Germinal center (tissue), 1 donor: ENCODE results near the gene SIL1.
A peak's percentile ranks its signal among the peaks of the same experiment; 100 is the strongest.

ENCODE experiments used
- DNase-seq: peaks from one replicate; pipeline ENCODE4 v3.0.0; 2012; ENCODE audit warnings: mixed read lengths, low spot score

Gene SIL1

GRCh38 chr5:138955013-138955660 is 243.0 kb downstream of the SIL1 start:
- DNase-seq: no peak

- no peak for DNase-seq
These were observed 243.7 kb downstream of the SIL1 start for GRCh38 chr5:138954257-138955012.

- DNase-seq: peak; percentile 48
These were observed 244.5 kb downstream of the SIL1 start for GRCh38 chr5:138953387-138954256.

- no peak for DNase-seq
These were observed 245.2 kb downstream of the SIL1 start for GRCh38 chr5:138952962-138953361.

- DNase-seq: no peak
These were observed 246.0 kb downstream of the SIL1 start for GRCh38 chr5:138951986-138952735.

GRCh38 chr5:138951091-138951985 is 246.8 kb downstream of the SIL1 start:
- DNase-seq: no peak

GRCh38 chr5:138950421-138951031 is 247.6 kb downstream of the SIL1 start:
- no peak for DNase-seq

- DNase-seq: no peak
These were observed 248.2 kb downstream of the SIL1 start for GRCh38 chr5:138949988-138950387.

GRCh38 chr5:138949223-138949574 is 249.0 kb downstream of the SIL1 start:
- DNase-seq: no peak

GRCh38 chr5:138948471-138949222 is 249.5 kb downstream of the SIL1 start:
- no peak for DNase-seq

- DNase-seq: no peak
These were observed 250.4 kb downstream of the SIL1 start for GRCh38 chr5:138947780-138948179.

- no peak for DNase-seq
These were observed 251.2 kb downstream of the SIL1 start for GRCh38 chr5:138946831-138947560.

GRCh38 chr5:138946241-138946623 is 251.9 kb downstream of the SIL1 start:
- no peak for DNase-seq

- no peak for DNase-seq
These were observed 252.5 kb downstream of the SIL1 start for GRCh38 chr5:138945421-138946240.

GRCh38 chr5:138944527-138945322 is 253.4 kb downstream of the SIL1 start:
- DNase-seq: no peak

GRCh38 chr5:138943599-138944173 is 254.5 kb downstream of the SIL1 start:
- DNase-seq: no peak

GRCh38 chr5:138942861-138943260 is 255.3 kb downstream of the SIL1 start:
- DNase-seq: no peak
